IMR-90 (cell line): Measurements from ENCODE around the gene FBXO15. TPM values are rescaled to one million over a fixed set of nuclear protein-coding genes. Genes with fewer than 3 reads are reported as not detected.
A peak's percentile ranks its signal among the peaks of the same experiment; 100 is the strongest.

Experiments
- ATAC-seq: fragments of 200-7000 bp; cut with Tn5 transposase; 2 replicates; pipeline ENCODE4 v1.9.1; 2020; ENCODE audit warnings: low read depth, mild to moderate bottlenecking, moderate library complexity
- BruUV-seq: library from RNA; stranded (reverse); fragments of 400-500 nt; replicated peaks from 2 replicates; lab custom pipeline; 2021; lab: Mats Ljungman, UMichigan
- CTCF ChIA-PET: fragments of 300-600 bp; formaldehyde crosslinking; extraction: SDS; loops from one replicate; lab custom pipeline; 2021; ENCODE audit warnings: antibody characterized with exemption; lab: Yijun Ruan, JAX
- POLR2A ChIA-PET: fragments of 300-600 bp; sonication (Branson Sonifier 250); formaldehyde crosslinking; loops from one replicate; lab custom pipeline; 2022; ENCODE audit warnings: antibody characterized with exemption; ENCODE audit not compliant: unreplicated experiment; lab: Charles Lee
- DNase-seq: peaks from one replicate; pipeline ENCODE4 v3.0.0; 2013
- H2AFZ ChIP-seq: replicated peaks from 2 replicates; pipeline ENCODE3; 2013; ENCODE audit warnings: low read length, mild to moderate bottlenecking; ENCODE audit not compliant: poor library complexity
- H2AK5ac ChIP-seq: 2 replicates; pipeline ENCODE4 v1.6.1; 2013; ENCODE audit warnings: low read depth, low read length, inconsistent platforms
- H2AK9ac ChIP-seq: replicated peaks from 2 replicates; pipeline ENCODE3; 2013; ENCODE audit warnings: mild to moderate bottlenecking, low read depth, low read length, moderate library complexity; ENCODE audit not compliant: poor library complexity
- H2BK120ac ChIP-seq: 2 replicates; pipeline ENCODE4 v1.6.1; 2013; ENCODE audit warnings: low read depth, low read length, inconsistent platforms
- H2BK15ac ChIP-seq: 3 replicates; pipeline ENCODE4 v1.6.1; 2013; ENCODE audit warnings: low read depth, low read length, inconsistent platforms
- H2BK20ac ChIP-seq: 2 replicates; pipeline ENCODE4 v1.6.1; 2013; ENCODE audit warnings: low read depth, mild to moderate bottlenecking, inconsistent platforms, low read length, moderate library complexity
- H2BK5ac ChIP-seq: 2 replicates; pipeline ENCODE4 v1.6.1; 2013; ENCODE audit warnings: mild to moderate bottlenecking, low read depth, low read length, inconsistent platforms; ENCODE audit not compliant: poor library complexity, severe bottlenecking
- H3K14ac ChIP-seq: replicated peaks from 2 replicates; pipeline ENCODE4 v1.6.1; 2013; ENCODE audit warnings: low read depth, low read length, inconsistent platforms
- H3K18ac ChIP-seq: 2 replicates; pipeline ENCODE4 v1.6.1; 2013; ENCODE audit warnings: low read depth, low read length, control low read depth
- H3K23ac ChIP-seq: 2 replicates; pipeline ENCODE4 v1.6.1; 2013; ENCODE audit warnings: low read depth, low read length, inconsistent platforms
- H3K27ac ChIP-seq: 2 replicates; pipeline ENCODE4 v1.5.1; 2013; ENCODE audit warnings: mild to moderate bottlenecking, control low read depth, low read length; ENCODE audit not compliant: insufficient read depth
- H3K27me3 ChIP-seq: 2 replicates; pipeline ENCODE4 v1.6.1; 2013; ENCODE audit warnings: low read length; ENCODE audit not compliant: control insufficient read depth, insufficient read depth
- H3K36me3 ChIP-seq: 2 replicates; pipeline ENCODE4 v1.6.1; 2013; ENCODE audit warnings: low read length, mixed read lengths; ENCODE audit not compliant: control insufficient read depth, insufficient read depth
- H3K4ac ChIP-seq: 2 replicates; pipeline ENCODE4 v1.6.1; 2013; ENCODE audit warnings: low read depth, low read length, inconsistent platforms
- H3K4me1 ChIP-seq: 2 replicates; pipeline ENCODE4 v1.6.1; 2013; ENCODE audit warnings: low read length, mixed read lengths; ENCODE audit not compliant: control insufficient read depth, insufficient read depth
- H3K4me2 ChIP-seq: 2 replicates; pipeline ENCODE4 v1.6.1; 2013; ENCODE audit warnings: low read depth, mild to moderate bottlenecking, control low read depth, low read length, moderate library complexity
- H3K4me3 ChIP-seq: 2 replicates; pipeline ENCODE4 v1.5.1; 2013; ENCODE audit warnings: low read depth, mild to moderate bottlenecking, control low read depth, low read length, moderate library complexity; ENCODE audit not compliant: insufficient read depth
- H3K56ac ChIP-seq: 2 replicates; pipeline ENCODE4 v1.6.1; 2013; ENCODE audit warnings: low read length, inconsistent platforms; ENCODE audit not compliant: insufficient read depth; ENCODE audit errors: extremely low read depth
- H3K79me1 ChIP-seq, 2 experiments: 2 replicates each; pipeline ENCODE4 v1.6.1; 2013; ENCODE audit warnings: low read length in 2 of 2, inconsistent platforms in 1 of 2, low read depth in 1 of 2
- H3K9ac ChIP-seq: 2 replicates; pipeline ENCODE4 v1.6.1; 2013; ENCODE audit warnings: low read depth, low read length, control low read depth
- H3K9me1 ChIP-seq: 2 replicates; pipeline ENCODE4 v1.6.1; 2013; ENCODE audit warnings: low read length, inconsistent platforms; ENCODE audit not compliant: insufficient read depth
- H3K9me3 ChIP-seq: 2 replicates; pipeline ENCODE4 v1.6.1; 2013; ENCODE audit warnings: low read length; ENCODE audit not compliant: control insufficient read depth, insufficient read depth
- H4K20me1 ChIP-seq: 2 replicates; pipeline ENCODE4 v1.6.1; 2013; ENCODE audit warnings: low read length, inconsistent platforms; ENCODE audit not compliant: insufficient read depth
- H4K5ac ChIP-seq: 2 replicates; pipeline ENCODE4 v1.6.1; 2013; ENCODE audit warnings: mild to moderate bottlenecking, low read depth, low read length, control low read depth
- H4K8ac ChIP-seq, 2 experiments: 2 replicates each; pipeline ENCODE4 v1.6.1; 2013; ENCODE audit warnings: low read depth in 2 of 2, low read length in 2 of 2, control low read depth in 1 of 2, inconsistent platforms in 1 of 2
- H4K91ac ChIP-seq: 2 replicates; pipeline ENCODE4 v1.6.1; 2013; ENCODE audit warnings: low read depth, low read length, inconsistent platforms; ENCODE audit not compliant: insufficient read depth
- BHLHE40 ChIP-seq: fragments of 150-350 bp; IDR thresholded peaks from 2 replicates; pipeline ENCODE4 v1.6.1; 2016; ENCODE audit warnings: mild to moderate bottlenecking, low read depth, low read length
- CEBPB ChIP-seq: IDR thresholded peaks from 2 replicates; pipeline ENCODE4 v1.6.1; 2012; ENCODE audit warnings: low read depth, low read length, improper control_type of control experiment
- CHD1 ChIP-seq: IDR thresholded peaks from 2 replicates; pipeline ENCODE4 v1.6.1; 2012; ENCODE audit warnings: low read depth, low read length, improper control_type of control experiment
- CTCF ChIP-seq: conservative IDR thresholded peaks from 2 replicates; pipeline ENCODE4 v1.5.1; 2012; ENCODE audit warnings: mild to moderate bottlenecking, low read depth, low read length, improper control_type of control experiment
- ELK1 ChIP-seq: fragments of 150-350 bp; IDR thresholded peaks from 2 replicates; pipeline ENCODE4 v1.6.1; 2016; ENCODE audit warnings: low read depth, mild to moderate bottlenecking, low read length, moderate library complexity, borderline replicate concordance
- FOS ChIP-seq: fragments of 150-350 bp; IDR thresholded peaks from 2 replicates; pipeline ENCODE4 v1.6.1; 2016; ENCODE audit warnings: low read depth, low read length
- MAFK ChIP-seq: IDR thresholded peaks from 2 replicates; pipeline ENCODE4 v1.6.1; 2012; ENCODE audit warnings: low read depth, low read length, improper control_type of control experiment
- MAZ ChIP-seq: IDR thresholded peaks from 2 replicates; pipeline ENCODE4 v1.6.1; 2012; ENCODE audit warnings: low read depth, mild to moderate bottlenecking, low read length, improper control_type of control experiment, moderate library complexity, borderline replicate concordance
- MXI1 ChIP-seq: IDR thresholded peaks from 2 replicates; pipeline ENCODE4 v1.6.1; 2012; ENCODE audit warnings: low read depth, mild to moderate bottlenecking, low read length, moderate library complexity, borderline replicate concordance
- NFE2L2 ChIP-seq: fragments of 150-350 bp; IDR thresholded peaks from 2 replicates; pipeline ENCODE4 v1.6.1; 2016; ENCODE audit warnings: low read depth, mild to moderate bottlenecking, low read length
- POLR2A ChIP-seq: IDR thresholded peaks from 2 replicates; pipeline ENCODE4 v1.6.1; 2012; ENCODE audit warnings: mild to moderate bottlenecking, low read depth, low read length
- RAD21 ChIP-seq: IDR thresholded peaks from 2 replicates; pipeline ENCODE4 v1.6.1; 2012; ENCODE audit warnings: low read length, improper control_type of control experiment
- RCOR1 ChIP-seq: IDR thresholded peaks from 2 replicates; pipeline ENCODE4 v1.6.1; 2012; ENCODE audit warnings: mild to moderate bottlenecking, low read length, improper control_type of control experiment; ENCODE audit not compliant: insufficient replicate concordance
- RFX5 ChIP-seq: IDR thresholded peaks from 2 replicates; pipeline ENCODE4 v1.8.0; 2012; ENCODE audit warnings: low read depth, mild to moderate bottlenecking, low read length, moderate library complexity
- SMC3 ChIP-seq: fragments of 150-350 bp; IDR thresholded peaks from 2 replicates; pipeline ENCODE4 v1.6.1; 2016; ENCODE audit warnings: low read depth, mild to moderate bottlenecking, antibody characterized with exemption, low read length, moderate library complexity
- USF2 ChIP-seq: fragments of 150-350 bp; IDR thresholded peaks from 2 replicates; pipeline ENCODE4 v1.6.1; 2017; ENCODE audit warnings: mild to moderate bottlenecking, antibody characterized with exemption, low read length, low read depth
- WGBS, 2 experiments: methylation state at CpG; one replicate each; pipeline versions ENCODE4 v1.1.5 to v1.1.7; 2013; ENCODE audit warnings: missing lambda C conversion rate in 2 of 2; ENCODE audit not compliant: insufficient read length in 1 of 2; ENCODE audit errors: extremely low coverage in 2 of 2; 5-methylcytosine and 5-hydroxymethylcytosine counted together
- dilution Hi-C: fragments of 300-500 bp; cut with HindIII; formaldehyde crosslinking; loops from one replicate; pipeline ENCODE4 v1.14.3; 2018; ENCODE audit warnings: low sequenced_read_pairs; ENCODE audit not compliant: unreplicated experiment
- in situ Hi-C: fragments of 300-500 bp; cut with MboI; formaldehyde crosslinking; loops from 3 replicates; pipeline ENCODE4 v1.14.3; 2019; ENCODE audit warnings: low sequenced_read_pairs, inconsistent platforms, mixed read lengths
- intact Hi-C: fragments of 100-400 bp; cut with micrococcal nuclease; formaldehyde crosslinking; loops from 2 replicates; pipeline ENCODE4 v1.10.0; 2022
- polyA plus RNA-seq, 3 experiments: library from polyadenylated mRNA; depleted of rRNA; stranded (reverse); fragments of >200 nt; gene quantifications; 2 replicates each; pipeline ENCODE4 v1.2.3, GENCODE V29; 2012; ENCODE audit warnings: low replicate concordance in 1 of 3
- total RNA-seq: library from RNA; depleted of rRNA; stranded (reverse); fragments of >200 nt; gene quantifications from 2 replicates; pipeline ENCODE4 v1.2.3, GENCODE V29; 2012

Gene FBXO15
- total and polyA plus RNA-seq, 2 of the 4 experiments (the other 2 are of a cell fraction) = 0.90 to 2.0 TPM

- intact Hi-C loops (loop anchor here (10.0 kb wide), 1 partner anchor 465 kb away; no protein-coding TSS in a partner anchor), dilution Hi-C loops (no loop called here), in situ Hi-C loops (no loop called here)
- peak overlapping the region; percentile 55 for H3K4me2 ChIP-seq
- 0 out of 2 replicates have a peak overlapping the region, but pooled peaks have one; percentile 55 for H3K23ac ChIP-seq
- POLR2A ChIA-PET = no interaction called here
- H2AFZ ChIP-seq = no peak overlapping the region
- no peak overlapping the region for H4K5ac ChIP-seq
- H3K4ac ChIP-seq = no peak overlapping the region
- no peaks in the 10 kb centered on the region for H3K27me3 ChIP-seq
- no peak overlapping the region for H3K14ac ChIP-seq
- H3K56ac ChIP-seq = no peak overlapping the region
- H2BK120ac ChIP-seq = peak overlapping the region; percentile 37; the same call in 1 of the 2 replicates
- no TSS peak for BruUV-seq
- 0 out of 2 replicates have a peak overlapping the region, but pooled peaks have one; percentile 9 for H3K27ac ChIP-seq
- no peaks in the 10 kb centered on the region for H4K20me1 ChIP-seq
- peak overlapping the region; percentile 79 for H2AK9ac ChIP-seq
- peaks cover 6% of the 10 kb centered on the region for H3K4me1 ChIP-seq
- H3K9me1 ChIP-seq = peaks cover 11% of the 10 kb centered on the region
- peak overlapping the region in 1 of 2 experiments; percentile 54; a peak in 1 of 4 replicates for H4K8ac ChIP-seq
- WGBS, 2 experiments = no CpG with 5 or more reads among the region's 5 CpGs
- peak overlapping the region; percentile 33 for H2BK5ac ChIP-seq
- no peak overlapping the region for H3K9ac ChIP-seq
- H2BK20ac ChIP-seq = no peak overlapping the region
- H4K91ac ChIP-seq = peak overlapping the region; percentile 37; the same call in 1 of the 2 replicates
- CTCF ChIA-PET = no interaction called here
- ATAC-seq (no peak), DNase-seq (no peak)
- H3K36me3 ChIP-seq = no peaks in the 10 kb centered on the region; the same call in 1 of the 2 replicates
- H3K4me3 ChIP-seq = 0 out of 2 replicates have a peak overlapping the region, but pooled peaks have one; percentile 11
- peaks cover 15 to 40% of the 10 kb centered on the region in 2 experiments for H3K79me1 ChIP-seq
- no peak for TF ChIP-seq RFX5
- no peak for TF ChIP-seq MAFK
- TF ChIP-seq MAZ = no peak
- TF ChIP-seq NFE2L2 = no peak
- no peak for TF ChIP-seq ELK1
- no peak for TF ChIP-seq CTCF
- TF ChIP-seq POLR2A = no peak
- no peak for TF ChIP-seq FOS
- no peak for TF ChIP-seq RAD21
- TF ChIP-seq BHLHE40 = no peak
- no peak for TF ChIP-seq USF2
- no peak for TF ChIP-seq CEBPB
- no peak for TF ChIP-seq RCOR1
- TF ChIP-seq CHD1 = no peak
- TF ChIP-seq MXI1 = no peak
- no peak for TF ChIP-seq SMC3
- peak overlapping the region; percentile 74 for H2AK5ac ChIP-seq
- H3K9me3 ChIP-seq = no peaks in the 10 kb centered on the region
- H2BK15ac ChIP-seq = no peak overlapping the region
- H3K18ac ChIP-seq = no peak overlapping the region
Observed at GRCh38 chr18:74149878-74150277, 2.2 kb upstream of the FBXO15 start.
